ENCODE measurements around the gene BCL2L14. TPM values are rescaled to one million over a fixed set of nuclear protein-coding genes. Genes with fewer than 3 reads are reported as not detected.

BCL2L14 gene
- total and polyA plus RNA-seq, 7 donors: not detected

DNA sequence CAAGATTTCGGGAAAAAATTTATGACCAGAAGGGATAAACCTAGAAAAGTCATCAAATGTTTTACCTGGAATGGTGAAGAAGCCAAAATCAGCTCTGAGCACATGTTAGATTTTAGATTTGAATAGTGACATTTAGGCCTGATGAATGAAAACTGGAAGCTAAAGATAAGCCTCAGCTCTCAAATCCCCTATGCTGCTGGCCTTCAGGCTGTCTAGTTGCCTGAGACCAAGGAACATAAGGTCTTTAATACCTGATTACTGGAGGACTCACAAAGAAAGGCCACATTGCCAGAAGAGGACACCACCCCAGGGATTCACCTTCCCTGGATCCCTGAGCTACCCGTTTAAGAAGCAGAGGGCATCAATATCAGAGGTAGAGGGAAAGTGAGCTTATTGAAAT lies 56.6 kb downstream of the BCL2L14 start:
- H3K27me3 ChIP-seq (ENCODE audit: insufficient read depth in 3 of 3, low read length in 2 of 3): no peaks in the 10 kb centered on the region
- no peak for DNase-seq
- no peak for ATAC-seq
- H3K9me3 ChIP-seq: no peaks in the 10 kb centered on the region
- H3K27ac ChIP-seq: no peak overlapping the region
- H3K4me1 ChIP-seq: no peaks in the 10 kb centered on the region
- no peak overlapping the region for H3K4me3 ChIP-seq
- peaks cover 10 to 76% of the 10 kb centered on the region in 2 donors for H3K36me3 ChIP-seq (ENCODE audit: insufficient read depth in 1 of 2, low read depth in 1 of 2)
- intact Hi-C loops (cut with DNase I): no loop called here
- WGBS, 3 donors: 86 to 88% (median 86%) methylated on average over 2 of the region's 2 CpGs
- TF ChIP-seq, protein P1, sequence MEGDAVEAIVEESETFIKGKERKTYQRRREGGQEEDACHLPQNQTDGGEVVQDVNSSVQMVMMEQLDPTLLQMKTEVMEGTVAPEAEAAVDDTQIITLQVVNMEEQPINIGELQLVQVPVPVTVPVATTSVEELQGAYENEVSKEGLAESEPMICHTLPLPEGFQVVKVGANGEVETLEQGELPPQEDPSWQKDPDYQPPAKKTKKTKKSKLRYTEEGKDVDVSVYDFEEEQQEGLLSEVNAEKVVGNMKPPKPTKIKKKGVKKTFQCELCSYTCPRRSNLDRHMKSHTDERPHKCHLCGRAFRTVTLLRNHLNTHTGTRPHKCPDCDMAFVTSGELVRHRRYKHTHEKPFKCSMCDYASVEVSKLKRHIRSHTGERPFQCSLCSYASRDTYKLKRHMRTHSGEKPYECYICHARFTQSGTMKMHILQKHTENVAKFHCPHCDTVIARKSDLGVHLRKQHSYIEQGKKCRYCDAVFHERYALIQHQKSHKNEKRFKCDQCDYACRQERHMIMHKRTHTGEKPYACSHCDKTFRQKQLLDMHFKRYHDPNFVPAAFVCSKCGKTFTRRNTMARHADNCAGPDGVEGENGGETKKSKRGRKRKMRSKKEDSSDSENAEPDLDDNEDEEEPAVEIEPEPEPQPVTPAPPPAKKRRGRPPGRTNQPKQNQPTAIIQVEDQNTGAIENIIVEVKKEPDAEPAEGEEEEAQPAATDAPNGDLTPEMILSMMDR (IDR thresholded peaks at IDR 0.05): no peak

DNA sequence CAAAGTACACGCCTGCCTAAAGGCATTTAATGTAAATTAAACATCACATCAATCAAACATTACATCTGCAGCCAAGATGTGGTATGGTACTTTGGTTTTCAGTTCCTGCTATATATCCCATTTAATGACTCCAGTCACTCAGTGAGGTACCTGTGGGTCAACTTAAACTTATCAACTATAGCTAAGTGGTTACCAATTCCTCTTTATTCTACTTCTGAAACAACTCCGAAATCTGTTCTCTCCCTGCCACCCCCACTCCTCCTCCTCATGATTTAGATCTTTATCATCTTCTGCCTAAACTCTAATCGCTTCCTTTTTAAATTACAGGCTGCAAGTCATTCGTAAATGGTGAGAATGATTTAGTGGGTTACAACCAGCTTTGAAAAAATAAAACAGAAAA lies 57.9 kb downstream of the BCL2L14 start:
- Histone ChIP-seq H3K4me1 (no peaks in the 10 kb centered on the region), H3K27me3 (ENCODE audit: insufficient read depth in 3 of 3, low read length in 2 of 3) (no peaks in the 10 kb centered on the region), H3K36me3 (ENCODE audit: insufficient read depth in 1 of 2, low read depth in 1 of 2) (peaks cover 10 to 67% of the 10 kb centered on the region in 2 donors), H3K27ac (no peak overlapping the region), H3K4me3 (no peak overlapping the region), H3K9me3 (no peaks in the 10 kb centered on the region)
- DNase-seq (no peak), ATAC-seq (no peak)
- 88 to 90% (median 88%) methylated on average over 4 of the region's 4 CpGs for WGBS, 3 donors
- intact Hi-C loops (cut with DNase I): no loop called here
- TF ChIP-seq, protein P1 (IDR thresholded peaks at IDR 0.05): no peak

DNA sequence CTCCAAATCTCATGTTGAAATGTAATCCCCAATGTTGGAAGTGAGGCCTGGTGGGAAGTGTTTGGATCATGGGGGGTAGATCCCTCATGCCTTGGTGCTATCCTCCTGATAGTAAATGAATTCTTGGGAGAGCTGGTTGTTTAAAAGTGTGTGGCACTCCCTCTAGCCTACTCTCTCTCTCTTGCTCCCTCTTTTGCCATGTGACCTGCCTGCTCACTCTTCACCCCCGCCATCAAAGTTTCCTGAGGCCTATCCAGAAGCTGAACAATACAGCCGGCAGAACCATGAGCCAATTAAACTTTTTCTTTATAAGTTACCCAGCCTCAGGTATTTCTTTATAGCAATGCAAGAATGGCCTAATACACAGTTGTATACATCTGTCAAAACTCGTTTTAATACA lies 62.5 kb downstream of the BCL2L14 start:
- Histone ChIP-seq H3K27me3 (ENCODE audit: insufficient read depth in 3 of 3, low read length in 2 of 3) (no peaks in the 10 kb centered on the region), H3K27ac (no peak overlapping the region), H3K4me1 (no peaks in the 10 kb centered on the region), H3K4me3 (no peak overlapping the region), H3K36me3 (ENCODE audit: insufficient read depth in 1 of 2, low read depth in 1 of 2) (peaks cover 0 to 49% of the 10 kb centered on the region in 2 donors), H3K9me3 (no peaks in the 10 kb centered on the region)
- TF ChIP-seq, protein P1 (IDR thresholded peaks at IDR 0.05): no peak
- intact Hi-C loops (cut with DNase I): no loop called here
- DNase-seq (no peak), ATAC-seq (no peak)
- WGBS, 3 donors: 82 to 91% (median 84%) methylated on average over 3 of the region's 3 CpGs

DNA sequence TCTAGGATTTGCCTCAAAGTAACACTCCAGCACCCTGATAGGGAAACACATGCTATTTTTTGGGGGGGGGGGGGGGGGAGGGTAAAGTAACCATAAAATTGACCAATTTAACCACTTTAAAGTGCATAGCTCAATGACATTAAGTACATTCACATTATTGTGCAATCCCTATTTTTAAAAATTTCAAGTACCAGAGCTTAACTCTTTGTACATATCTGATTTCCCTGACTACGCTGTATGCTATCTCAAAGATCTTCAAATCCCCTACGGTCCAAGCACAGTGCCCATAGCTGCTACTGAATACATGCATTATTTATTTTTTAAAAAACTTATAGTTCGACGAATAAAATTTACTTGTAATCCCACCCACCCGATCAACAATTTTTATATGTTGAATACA lies 63.0 kb downstream of the BCL2L14 start:
- H3K4me1 ChIP-seq: no peaks in the 10 kb centered on the region
- intact Hi-C loops (cut with DNase I): no loop called here
- no peak for DNase-seq
- no peak overlapping the region for H3K4me3 ChIP-seq
- H3K36me3 ChIP-seq (ENCODE audit: insufficient read depth in 1 of 2, low read depth in 1 of 2): peaks cover 0 to 45% of the 10 kb centered on the region in 2 donors
- no peaks in the 10 kb centered on the region for H3K27me3 ChIP-seq (ENCODE audit: insufficient read depth in 3 of 3, low read length in 2 of 3)
- no peak for ATAC-seq
- H3K9me3 ChIP-seq: no peaks in the 10 kb centered on the region
- 72 to 97% (median 97%) methylated on average over 5 of the region's 5 CpGs for WGBS, 3 donors
- no peak overlapping the region for H3K27ac ChIP-seq
- TF ChIP-seq, protein P1 (IDR thresholded peaks at IDR 0.05): no peak
